ENCODE data around the gene LRRC26. TPM values are rescaled to one million over a fixed set of nuclear protein-coding genes. Genes with fewer than 3 reads are reported as not detected.

LRRC26 gene
- total RNA-seq, 1 donor from 2014 or later: not detected

DNA sequence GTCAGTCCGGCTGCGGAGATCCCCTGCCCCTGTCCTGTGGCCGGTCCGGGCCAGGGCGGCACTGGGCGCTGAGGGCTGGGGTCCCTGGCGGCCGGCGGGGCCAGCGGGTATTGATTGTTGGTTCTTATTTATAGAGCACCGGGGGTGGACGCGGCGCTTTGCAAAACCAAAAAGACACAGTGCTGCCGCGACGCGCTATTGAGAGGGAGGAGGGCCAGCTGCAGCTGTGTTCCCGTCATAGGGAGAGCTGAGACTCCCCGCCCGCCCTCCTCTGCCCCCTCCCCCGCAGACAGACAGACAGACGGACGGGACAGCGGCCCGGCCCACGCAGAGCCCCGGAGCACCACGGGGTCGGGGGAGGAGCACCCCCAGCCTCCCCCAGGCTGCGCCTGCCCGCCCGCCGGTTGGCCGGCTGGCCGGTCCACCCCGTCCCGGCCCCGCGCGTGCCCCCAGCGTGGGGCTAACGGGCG lies 2.5 kb downstream of the LRRC26 start:
- TF ChIP-seq CTCF (IDR thresholded peaks at IDR 0.05): no peak
- H3K27ac ChIP-seq: no peak overlapping the region
- no peaks in the 10 kb centered on the region for H3K36me3 ChIP-seq
- H3K27me3 ChIP-seq: peaks cover 48% of the 10 kb centered on the region
- no peak overlapping the region for H3K4me3 ChIP-seq
- no peak for DNase-seq (ENCODE audit: low spot score in 2 of 2)
- peaks cover 21% of the 10 kb centered on the region in 2 donors for H3K4me1 ChIP-seq
- no peaks in the 10 kb centered on the region for H3K9me3 ChIP-seq
- intact Hi-C loops (cut with DNase I): no loop called here

DNA sequence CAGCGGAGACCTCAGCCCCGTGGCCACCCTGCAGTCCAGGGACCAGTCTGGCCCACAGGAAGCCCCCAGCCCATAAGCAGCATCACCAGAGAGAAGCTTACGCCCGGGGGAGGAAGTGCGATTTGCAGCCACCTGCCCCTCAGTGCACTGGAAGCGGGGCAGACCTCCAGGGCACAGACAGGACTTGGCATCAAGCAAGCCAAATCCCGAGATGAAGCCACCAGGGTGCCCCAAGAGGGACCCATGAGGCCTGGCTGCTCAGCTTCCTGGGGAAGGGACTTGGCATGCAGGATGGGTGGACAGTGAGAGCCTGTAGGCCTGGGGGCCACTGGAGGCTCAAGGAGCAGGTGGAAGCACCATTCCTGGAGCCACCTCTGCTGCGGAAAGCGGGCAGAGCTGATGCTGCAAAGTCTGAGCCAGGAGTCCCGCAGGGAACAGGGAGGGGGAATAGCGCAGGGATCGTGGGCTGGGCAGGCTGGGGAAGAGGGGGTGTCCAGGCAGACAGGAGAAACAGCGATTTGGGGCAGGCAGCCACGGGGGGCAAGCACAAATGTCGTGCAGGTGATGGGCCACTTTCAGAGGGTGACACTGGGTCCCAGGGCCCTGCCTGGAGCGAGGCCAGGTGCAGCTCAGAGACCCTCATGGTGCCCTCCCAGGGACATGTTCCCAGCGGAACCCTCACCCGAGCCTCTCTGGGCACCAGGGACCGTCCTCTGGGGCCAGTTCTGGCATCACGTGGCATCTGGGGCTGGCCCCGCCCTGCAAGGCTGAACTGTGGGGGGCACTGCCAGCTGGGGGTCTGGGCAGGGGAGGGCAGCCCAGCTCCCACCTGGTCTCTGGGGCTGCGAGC lies 3.2 kb downstream of the LRRC26 start:
- H3K9me3 ChIP-seq: no peaks in the 10 kb centered on the region
- H3K36me3 ChIP-seq: no peaks in the 10 kb centered on the region
- DNase-seq (ENCODE audit: low spot score in 2 of 2): no peak
- peaks cover 54% of the 10 kb centered on the region for H3K27me3 ChIP-seq
- H3K27ac ChIP-seq: no peak overlapping the region
- H3K4me1 ChIP-seq: peaks cover 25% of the 10 kb centered on the region in 2 donors
- TF ChIP-seq CTCF (IDR thresholded peaks at IDR 0.05): no peak
- no peak overlapping the region for H3K4me3 ChIP-seq
- intact Hi-C loops (cut with DNase I): no loop called here

DNA sequence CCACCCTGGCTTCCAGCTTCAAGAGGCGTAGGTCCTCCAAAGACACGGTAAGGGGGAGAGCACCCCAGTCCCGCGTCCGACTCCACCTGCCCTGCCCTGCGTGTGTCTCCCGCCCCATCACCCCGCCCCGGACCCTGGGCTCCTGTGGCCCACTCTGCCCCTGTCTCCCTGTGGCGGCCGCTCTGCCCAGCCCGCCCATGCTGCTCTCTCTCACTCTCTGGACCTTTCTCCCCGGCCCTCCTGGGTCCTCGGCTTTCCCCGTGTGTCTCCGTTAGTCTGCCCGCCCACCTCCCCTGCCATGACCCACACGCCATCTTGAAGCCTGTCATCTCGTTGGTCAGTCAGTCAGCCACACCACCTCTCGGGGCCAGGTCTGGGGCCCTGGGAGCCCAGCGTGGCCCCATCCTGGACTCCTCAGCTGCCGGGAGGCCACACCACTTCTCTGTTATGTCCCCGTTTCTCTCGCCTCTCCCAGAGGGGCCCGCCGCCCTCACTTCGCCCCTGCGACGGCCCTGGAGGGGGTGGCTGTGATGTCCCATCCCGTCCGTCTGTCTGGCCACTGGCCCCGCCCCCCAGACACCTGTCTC lies 4.5 kb downstream of the LRRC26 start:
- Histone ChIP-seq H3K4me3 (no peak overlapping the region), H3K4me1 (peaks cover 25% of the 10 kb centered on the region in 2 donors), H3K27ac (no peak overlapping the region), H3K36me3 (no peaks in the 10 kb centered on the region), H3K9me3 (no peaks in the 10 kb centered on the region), H3K27me3 (peaks cover 66% of the 10 kb centered on the region)
- intact Hi-C loops (cut with DNase I): no loop called here
- DNase-seq (ENCODE audit: low spot score in 2 of 2): no peak
- no peak for TF ChIP-seq CTCF (IDR thresholded peaks at IDR 0.05)

GRCh38 chr9:137164370-137165249 lies 5.2 kb downstream of the LRRC26 start:
- H3K36me3 ChIP-seq: no peaks in the 10 kb centered on the region
- no peak for TF ChIP-seq CTCF (IDR thresholded peaks at IDR 0.05)
- DNase-seq (ENCODE audit: low spot score in 2 of 2): no peak
- H3K9me3 ChIP-seq: no peaks in the 10 kb centered on the region
- no peak overlapping the region for H3K27ac ChIP-seq
- peaks cover 25% of the 10 kb centered on the region in 2 donors for H3K4me1 ChIP-seq
- peaks cover 66% of the 10 kb centered on the region for H3K27me3 ChIP-seq
- intact Hi-C loops (cut with DNase I): no loop called here
- no peak overlapping the region for H3K4me3 ChIP-seq

GRCh38 chr9:137163805-137164204 lies 6.0 kb downstream of the LRRC26 start:
- TF ChIP-seq CTCF (IDR thresholded peaks at IDR 0.05): no peak

More at GRCh38 chr9:137163805-137164204, 6.0 kb downstream of the LRRC26 start:
- H3K4me3 ChIP-seq: no peak overlapping the region
- intact Hi-C loops (cut with DNase I): no loop called here
- no peaks in the 10 kb centered on the region for H3K36me3 ChIP-seq
- no peaks in the 10 kb centered on the region for H3K9me3 ChIP-seq
- no peak for DNase-seq (ENCODE audit: low spot score in 2 of 2)
- H3K27ac ChIP-seq: no peak overlapping the region
- H3K27me3 ChIP-seq: peaks cover 67% of the 10 kb centered on the region
- H3K4me1 ChIP-seq: peaks cover 18 to 22% of the 10 kb centered on the region in 2 donors
